CD14-positive monocyte (primary cell): Measurements from ENCODE around the gene ADAMTSL1. TPM values are rescaled to one million over a fixed set of nuclear protein-coding genes. Genes with fewer than 3 reads are reported as not detected.

ENCODE experiments used
- DNase-seq, 3 donors: peaks; one replicate each; pipeline ENCODE4 v3.0.0-alpha.2; 2011 to 2022
- H2AFZ ChIP-seq: 2 replicates; pipeline ENCODE4 v1.6.0; 2012; ENCODE audit warnings: mild to moderate bottlenecking, low read depth, low read length, inconsistent platforms; ENCODE audit not compliant: insufficient read depth, poor library complexity, severe bottlenecking
- H3K27ac ChIP-seq, 2 donors: 1 replicate in 1 of 2; 2 replicates in 1 of 2; pipeline ENCODE4 v1.5.1; 2012 to 2013; ENCODE audit warnings: low read length in 2 of 2, control low read depth in 1 of 2, inconsistent platforms in 1 of 2, low read depth in 1 of 2, mild to moderate bottlenecking in 1 of 2
- H3K27me3 ChIP-seq, 2 donors: one replicate each; pipeline versions ENCODE4 v1.6.0 to v1.6.1; 2011 to 2013; ENCODE audit warnings: low read length in 2 of 2; ENCODE audit not compliant: control insufficient read depth in 2 of 2, insufficient read depth in 2 of 2
- H3K36me3 ChIP-seq, 2 donors: replicated peaks in 1 of 2; 1 replicate in 1 of 2; 2 replicates in 1 of 2; pipeline versions ENCODE4 v1.5.1 to v1.6.1; 2012 to 2013; ENCODE audit warnings: low read length in 2 of 2, control low read depth in 1 of 2, inconsistent platforms in 1 of 2, mild to moderate bottlenecking in 1 of 2; ENCODE audit not compliant: insufficient read depth in 2 of 2, control insufficient read depth in 1 of 2
- H3K4me1 ChIP-seq, 2 donors: 1 replicate in 1 of 2; 2 replicates in 1 of 2; pipeline versions ENCODE4 v1.5.1 to v1.6.1; 2012 to 2013; ENCODE audit warnings: low read length in 2 of 2, control low read depth in 1 of 2, inconsistent platforms in 1 of 2, mild to moderate bottlenecking in 1 of 2, moderate library complexity in 1 of 2; ENCODE audit not compliant: insufficient read depth in 2 of 2, control insufficient read depth in 1 of 2
- H3K4me2 ChIP-seq: replicated peaks from 2 replicates; pipeline ENCODE3; 2012; ENCODE audit warnings: low read length, moderate library complexity, mild to moderate bottlenecking; ENCODE audit not compliant: poor library complexity, severe bottlenecking; ENCODE audit errors: extremely low read depth
- H3K4me3 ChIP-seq, 3 experiments: fragments of 200-600 bp in 1 of 3; sonication (generic) in 1 of 3; replicated peaks in 1 of 3; 1 replicate in 2 of 3; 2 replicates in 1 of 3; pipeline ENCODE4 v1.5.1; 2011 to 2013; ENCODE audit warnings: low read length in 3 of 3, mild to moderate bottlenecking in 3 of 3, control low read depth in 2 of 3, low read depth in 2 of 3, inconsistent platforms in 1 of 3, moderate library complexity in 1 of 3
- H3K79me2 ChIP-seq: 2 replicates; pipeline ENCODE4 v1.6.0; 2012; ENCODE audit warnings: mild to moderate bottlenecking, control low read depth, inconsistent platforms, low read length, moderate library complexity; ENCODE audit not compliant: insufficient read depth
- H3K9ac ChIP-seq: 2 replicates; pipeline ENCODE4 v1.6.0; 2017; ENCODE audit warnings: low read length, mild to moderate bottlenecking; ENCODE audit not compliant: insufficient read depth, poor library complexity, severe bottlenecking
- H3K9me3 ChIP-seq, 2 donors: replicated peaks in 1 of 2; 1 replicate in 1 of 2; 2 replicates in 1 of 2; pipeline versions ENCODE4 v1.5.1 to v1.6.1; 2012 to 2013; ENCODE audit warnings: low read length in 2 of 2, control low read depth in 1 of 2; ENCODE audit not compliant: control insufficient read depth in 1 of 2, insufficient read depth in 1 of 2
- H4K20me1 ChIP-seq: 2 replicates; pipeline ENCODE4 v1.6.0; 2012; ENCODE audit warnings: mild to moderate bottlenecking, low read length, control low read depth, moderate library complexity; ENCODE audit not compliant: insufficient read depth
- H3K27ac Mint-ChIP-seq, 7 donors: one replicate each; pipeline ENCODE4 v1.8.0; 2020; ENCODE audit warnings: mild to moderate bottlenecking in 7 of 7, mixed read lengths in 7 of 7, moderate library complexity in 6 of 7, inconsistent platforms in 2 of 7
- H3K27me3 Mint-ChIP-seq, 3 donors: one replicate each; pipeline ENCODE4 v1.8.0; 2021 to 2022; ENCODE audit warnings: low read depth in 3 of 3, mild to moderate bottlenecking in 3 of 3, mixed read lengths in 3 of 3, moderate library complexity in 3 of 3, inconsistent platforms in 1 of 3
- H3K36me3 Mint-ChIP-seq, 2 donors: one replicate each; pipeline ENCODE4 v1.8.0; 2020; ENCODE audit warnings: mixed read lengths in 2 of 2, inconsistent platforms in 1 of 2, mild to moderate bottlenecking in 1 of 2
- H3K4me1 Mint-ChIP-seq: one replicate; pipeline ENCODE4 v1.8.0; 2020; ENCODE audit warnings: mild to moderate bottlenecking, mixed read lengths
- H3K4me3 Mint-ChIP-seq, 2 donors: one replicate each; pipeline ENCODE4 v1.8.0; 2020; ENCODE audit warnings: mild to moderate bottlenecking in 2 of 2, mixed read lengths in 2 of 2, moderate library complexity in 1 of 2
- H3K9me3 Mint-ChIP-seq, 7 donors: one replicate each; pipeline ENCODE4 v1.8.0; 2020 to 2022; ENCODE audit warnings: mixed read lengths in 7 of 7, mild to moderate bottlenecking in 6 of 7, moderate library complexity in 6 of 7, inconsistent platforms in 2 of 7
- CTCF ChIP-seq: fragments of 200-600 bp; IDR thresholded peaks from one replicate; pipeline ENCODE4 v1.8.0; 2022; ENCODE audit warnings: antibody characterized with exemption, mild to moderate bottlenecking
- WGBS: methylation state at CpG from one replicate; pipeline ENCODE4 v1.1.5; 2013; ENCODE audit warnings: missing lambda C conversion rate; ENCODE audit not compliant: insufficient coverage; 5-methylcytosine and 5-hydroxymethylcytosine counted together
- intact Hi-C, 2 donors: fragments of 100-400 bp; cut with micrococcal nuclease; formaldehyde crosslinking; loops; one replicate each; pipeline versions ENCODE4 v1.15.0 to v1.15.1; 2023
- polyA plus RNA-seq, 3 donors: library from polyadenylated mRNA; depleted of rRNA in 1 of 3; unstranded in 2 of 3; stranded (reverse) in 1 of 3; fragments of 300-500 nt in 2 of 3; fragments of >200 nt in 1 of 3; fragmentation: Illumina TruSeq in 2 of 3; gene quantifications; 1 replicate in 2 of 3; 2 replicates in 1 of 3; pipeline ENCODE4 v1.2.3, GENCODE V29; 2012 to 2021

The ADAMTSL1 gene
- polyA plus RNA-seq, 3 donors, result not detected

GRCh38 chr9:18666986-18667772, 193.2 kb downstream of the ADAMTSL1 start:
- Mint-ChIP-seq H3K27me3 (no peaks in the 10 kb centered on the region), H3K9me3 (no peaks in the 10 kb centered on the region), H3K4me1 (no peaks in the 10 kb centered on the region), H3K4me3 (no peak overlapping the region), H3K36me3 (no peaks in the 10 kb centered on the region), H3K27ac (no peak overlapping the region)
- H3K27ac ChIP-seq, result no peak overlapping the region
- H3K4me2 ChIP-seq, result no peak overlapping the region
- intact Hi-C loops, result no loop called here
- H3K27me3 ChIP-seq, result no peaks in the 10 kb centered on the region
- no peak for DNase-seq
- H3K9me3 ChIP-seq, result no peaks in the 10 kb centered on the region
- no peak overlapping the region for H3K9ac ChIP-seq
- no peak overlapping the region for H2AFZ ChIP-seq
- H3K4me3 ChIP-seq, result no peak overlapping the region
- H3K36me3 ChIP-seq, result no peaks in the 10 kb centered on the region
- H3K79me2 ChIP-seq, result no peaks in the 10 kb centered on the region
- H4K20me1 ChIP-seq, result no peaks in the 10 kb centered on the region
- TF ChIP-seq CTCF, result no peak
- no peaks in the 10 kb centered on the region for H3K4me1 ChIP-seq
- 92% methylated on average over 2 of the region's 6 CpGs for WGBS

- no peak overlapping the region for H3K9ac ChIP-seq
- TF ChIP-seq CTCF, result no peak
- no peak overlapping the region for H3K4me3 ChIP-seq
- no peaks in the 10 kb centered on the region for H3K79me2 ChIP-seq
- no peak overlapping the region for H3K4me3 Mint-ChIP-seq
- intact Hi-C loops, result no loop called here
- DNase-seq, result no peak
- no peaks in the 10 kb centered on the region for H3K9me3 Mint-ChIP-seq
- WGBS, result 60% methylated on average over 1 of the region's 2 CpGs
- no peaks in the 10 kb centered on the region for H3K4me1 ChIP-seq
- H3K9me3 ChIP-seq, result no peaks in the 10 kb centered on the region
- no peaks in the 10 kb centered on the region for H3K4me1 Mint-ChIP-seq
- no peaks in the 10 kb centered on the region for H4K20me1 ChIP-seq
- no peak overlapping the region for H2AFZ ChIP-seq
- H3K27me3 ChIP-seq, result no peaks in the 10 kb centered on the region
- H3K27ac ChIP-seq, result no peak overlapping the region
- H3K4me2 ChIP-seq, result no peak overlapping the region
- no peaks in the 10 kb centered on the region for H3K36me3 ChIP-seq
- H3K27ac Mint-ChIP-seq, result no peak overlapping the region
- H3K36me3 Mint-ChIP-seq, result no peaks in the 10 kb centered on the region
- H3K27me3 Mint-ChIP-seq, result no peaks in the 10 kb centered on the region
Observed at GRCh38 chr9:18668944-18669343, 195.0 kb downstream of the ADAMTSL1 start.
